PC-3 (cell line): Measurements from ENCODE around the gene APOL4. TPM values are rescaled to one million over a fixed set of nuclear protein-coding genes. Genes with fewer than 3 reads are reported as not detected.

Source experiments
- ATAC-seq: fragments of 200-7000 bp; cut with Tn5 transposase; 2 replicates; pipeline ENCODE4 v1.9.1; 2020; ENCODE audit warnings: mild to moderate bottlenecking, moderate library complexity
- BruUV-seq: library from RNA; stranded (reverse); fragments of 400-500 nt; replicated peaks from 2 replicates; lab custom pipeline; 2021; lab: Mats Ljungman, UMichigan
- CTCF ChIA-PET: fragments of 300-600 bp; sonication (Branson Sonifier 250); formaldehyde crosslinking; loops from one replicate; lab custom pipeline; 2022; ENCODE audit warnings: antibody characterized with exemption; lab: Charles Lee
- POLR2A ChIA-PET: fragments of 300-600 bp; sonication (Branson Sonifier 250); formaldehyde crosslinking; loops from one replicate; lab custom pipeline; 2022; ENCODE audit warnings: antibody characterized with exemption; ENCODE audit not compliant: unreplicated experiment; lab: Charles Lee
- DNase-seq: peaks from one replicate; pipeline ENCODE4 v3.0.0-alpha.2; 2015
- H2AFZ ChIP-seq: fragments of 300-600 bp; sonication (generic); 2 replicates; pipeline ENCODE4 v1.6.0; 2016; ENCODE audit warnings: antibody characterized with exemption, low read length
- H3F3A ChIP-seq: fragments of 300-600 bp; sonication (generic); one replicate; pipeline ENCODE4 v1.6.0; 2017; ENCODE audit warnings: antibody characterized with exemption, low read length, control low read depth, mild to moderate bottlenecking; ENCODE audit not compliant: unreplicated experiment
- H3K27ac ChIP-seq: fragments of 300-600 bp; sonication (generic); 2 replicates; pipeline ENCODE4 v1.5.1; 2016; ENCODE audit warnings: mild to moderate bottlenecking, low read length
- H3K27me3 ChIP-seq: fragments of 300-600 bp; sonication (generic); 2 replicates; pipeline ENCODE4 v1.6.1; 2016; ENCODE audit warnings: low read length, mixed read lengths
- H3K36me3 ChIP-seq: fragments of 300-600 bp; sonication (generic); 2 replicates; pipeline ENCODE4 v1.6.1; 2016; ENCODE audit warnings: low read depth, mixed run types, low read length, mixed read lengths
- H3K4me1 ChIP-seq: fragments of 300-600 bp; sonication (generic); 2 replicates; pipeline ENCODE4 v1.5.1; 2016; ENCODE audit warnings: low read length; ENCODE audit not compliant: insufficient read depth
- H3K4me2 ChIP-seq: fragments of 300-600 bp; sonication (generic); 2 replicates; pipeline ENCODE4 v1.6.0; 2016; ENCODE audit warnings: low read length
- H3K4me3 ChIP-seq: fragments of 300-600 bp; sonication (generic); 2 replicates; pipeline ENCODE4 v1.5.1; 2016; ENCODE audit warnings: mild to moderate bottlenecking, low read length, mixed read lengths
- H3K79me2 ChIP-seq: fragments of 300-600 bp; sonication (generic); 2 replicates; pipeline ENCODE4 v1.6.1; 2017; ENCODE audit warnings: low read length, mixed read lengths
- H3K9ac ChIP-seq: fragments of 300-600 bp; sonication (generic); 2 replicates; pipeline ENCODE4 v1.6.0; 2016; ENCODE audit warnings: mild to moderate bottlenecking, low read length
- H3K9me2 ChIP-seq: fragments of 300-600 bp; sonication (generic); replicated peaks from 2 replicates; pipeline ENCODE4 v1.6.1; 2016; ENCODE audit warnings: mixed run types, low read length, mixed read lengths
- H3K9me3 ChIP-seq: fragments of 300-600 bp; sonication (generic); 2 replicates; pipeline ENCODE4 v1.6.1; 2016; ENCODE audit warnings: low read length, mixed read lengths
- H4K20me1 ChIP-seq: fragments of 300-600 bp; sonication (generic); 2 replicates; pipeline ENCODE4 v1.6.1; 2016; ENCODE audit warnings: low read length, mixed read lengths
- CTCF ChIP-seq: fragments of 300-600 bp; sonication (generic); conservative IDR thresholded peaks from 2 replicates; pipeline ENCODE4 v1.5.1; 2017; ENCODE audit warnings: antibody characterized with exemption, low read depth, mild to moderate bottlenecking, low read length
- EZH2 ChIP-seq: fragments of 300-600 bp; sonication (generic); IDR thresholded peaks from one replicate; pipeline ENCODE4 v1.6.1; 2017; ENCODE audit warnings: antibody characterized with exemption, mild to moderate bottlenecking, low read length; ENCODE audit not compliant: unreplicated experiment
- EZH2phosphoT487 ChIP-seq: fragments of 300-600 bp; sonication (generic); IDR thresholded peaks from 2 replicates; pipeline ENCODE4 v1.6.1; 2018; ENCODE audit warnings: mild to moderate bottlenecking, antibody characterized with exemption, low read length, borderline replicate concordance
- intact Hi-C: fragments of 100-400 bp; cut with micrococcal nuclease; formaldehyde crosslinking; loops from 2 replicates; pipeline ENCODE4 v1.9.0; 2023
- total RNA-seq: library from RNA; depleted of rRNA; stranded (reverse); fragments of >200 nt; gene quantifications from 2 replicates; pipeline ENCODE4 v1.2.3, GENCODE V29; 2014

APOL4 gene
- total RNA-seq, 1 experiment from 2014 or later, result 0.04 TPM

- ChIA-PET POLR2A (no interaction called here), CTCF (no interaction called here)
- no peak for ATAC-seq
- Histone ChIP-seq H3K27ac (no peak overlapping the region), H3K4me3 (no peak overlapping the region), H3K9me2 (no peaks in the 10 kb centered on the region), H3K27me3 (no peaks in the 10 kb centered on the region), H3K79me2 (no peaks in the 10 kb centered on the region), H3K9me3 (no peaks in the 10 kb centered on the region), H3K9ac (no peak overlapping the region), H3K4me1 (peaks cover 2% of the 10 kb centered on the region; the same call in 1 of the 2 replicates), H3K36me3 (no peaks in the 10 kb centered on the region), H2AFZ (no peak overlapping the region), H4K20me1 (no peaks in the 10 kb centered on the region), H3K4me2 (no peak overlapping the region), H3F3A (no peaks in the 10 kb centered on the region)
- BruUV-seq, result no TSS peak
- intact Hi-C loops, result no loop called here
- no peak for TF ChIP-seq EZH2
- TF ChIP-seq CTCF, result no peak
- no peak for TF ChIP-seq EZH2phosphoT487
- DNase-seq, result no peak
Measured at GRCh38 chr22:36244522-36245391, 43.1 kb upstream of the APOL4 start.

GRCh38 chr22:36243986-36244385 is 42.4 kb upstream of the APOL4 start:
- TF ChIP-seq EZH2phosphoT487, result no peak
- no peak for TF ChIP-seq CTCF
- no peak for TF ChIP-seq EZH2
- no TSS peak for BruUV-seq
- H3K9me3 ChIP-seq, result no peaks in the 10 kb centered on the region
- intact Hi-C loops, result no loop called here
- POLR2A ChIA-PET, result no interaction called here
- H2AFZ ChIP-seq, result no peak overlapping the region
- no peak overlapping the region for H3K27ac ChIP-seq
- CTCF ChIA-PET, result no interaction called here
- DNase-seq (no peak), ATAC-seq (no peak)
- H3K79me2 ChIP-seq, result no peaks in the 10 kb centered on the region
- H3K9me2 ChIP-seq, result no peaks in the 10 kb centered on the region
- peaks cover 4% of the 10 kb centered on the region; the same call in 1 of the 2 replicates for H3K4me1 ChIP-seq
- H3K4me3 ChIP-seq, result no peak overlapping the region
- no peaks in the 10 kb centered on the region for H3K36me3 ChIP-seq
- no peaks in the 10 kb centered on the region for H4K20me1 ChIP-seq
- H3K4me2 ChIP-seq, result no peak overlapping the region
- no peaks in the 10 kb centered on the region for H3F3A ChIP-seq
- no peaks in the 10 kb centered on the region for H3K27me3 ChIP-seq
- no peak overlapping the region for H3K9ac ChIP-seq
